ENCODE results near the gene TADA2B. TPM values are rescaled to one million over a fixed set of nuclear protein-coding genes. Genes with fewer than 3 reads are reported as not detected.

Gene TADA2B
- total RNA-seq, 2 donors from 2014 or later = 24.0 to 27.2 TPM

GRCh38 chr4:7068279-7068842 lies 25.2 kb downstream of the TADA2B start:
- no peak for DNase-seq
- Histone ChIP-seq H3K27me3 (no peaks in the 10 kb centered on the region), H3K27ac (peak overlapping the region; percentile 77), H3K4me1 (peaks cover 13% of the 10 kb centered on the region), H3K36me3 (no peaks in the 10 kb centered on the region), H3K4me3 (peak overlapping the region; percentile 86), H3K9me3 (no peaks in the 10 kb centered on the region), H3K9ac (ENCODE audit: low read depth in 2 of 2, low read length in 2 of 2) (peak overlapping the region; percentile 75 to 84)
- intact Hi-C loops (cut with DNase I) = no loop called here
- no peak for TF ChIP-seq CTCF (IDR thresholded peaks at IDR 0.05)

GRCh38 chr4:7068883-7069282 lies 25.7 kb downstream of the TADA2B start:
- H3K27me3 ChIP-seq = no peaks in the 10 kb centered on the region
- TF ChIP-seq CTCF (IDR thresholded peaks at IDR 0.05) = no peak
- no peaks in the 10 kb centered on the region for H3K9me3 ChIP-seq
- intact Hi-C loops (cut with DNase I) = no loop called here
- peak overlapping the region; percentile 77 for H3K27ac ChIP-seq
- DNase-seq = no peak
- H3K9ac ChIP-seq (ENCODE audit: low read depth in 2 of 2, low read length in 2 of 2) = peak overlapping the region; percentile 75 to 84
- H3K36me3 ChIP-seq = no peaks in the 10 kb centered on the region
- H3K4me1 ChIP-seq = peaks cover 13% of the 10 kb centered on the region
- H3K4me3 ChIP-seq = peak overlapping the region; percentile 86

- no peaks in the 10 kb centered on the region for H3K9me3 ChIP-seq
- H3K27ac ChIP-seq = no peak overlapping the region
- no peak overlapping the region for H3K9ac ChIP-seq (ENCODE audit: low read depth in 2 of 2, low read length in 2 of 2)
- H3K4me1 ChIP-seq = peaks cover 13% of the 10 kb centered on the region
- TF ChIP-seq CTCF (IDR thresholded peaks at IDR 0.05) = peak; percentile 99
- no peaks in the 10 kb centered on the region for H3K27me3 ChIP-seq
- intact Hi-C loops (cut with DNase I) = loop anchor here (5.0 kb wide), 2 partner anchors 84 to 354 kb away; partner anchors contain the start of gene BLOC1S4
- H3K4me3 ChIP-seq = no peak overlapping the region
- no peaks in the 10 kb centered on the region for H3K36me3 ChIP-seq
- DNase-seq = peak; percentile 92
Measured at GRCh38 chr4:7070729-7071511, 27.7 kb downstream of the TADA2B start.

GRCh38 chr4:7073059-7073458 lies 29.9 kb downstream of the TADA2B start:
- DNase-seq = no peak
- H3K36me3 ChIP-seq = no peaks in the 10 kb centered on the region
- no peaks in the 10 kb centered on the region for H3K9me3 ChIP-seq
- no peak overlapping the region for H3K9ac ChIP-seq (ENCODE audit: low read depth in 2 of 2, low read length in 2 of 2)
- TF ChIP-seq CTCF (IDR thresholded peaks at IDR 0.05) = no peak
- peaks cover 4% of the 10 kb centered on the region for H3K4me1 ChIP-seq
- H3K27me3 ChIP-seq = no peaks in the 10 kb centered on the region
- intact Hi-C loops (cut with DNase I) = loop anchor here (2.0 to 5.0 kb wide), 3 partner anchors 86 to 356 kb away; partner anchors contain the start of gene BLOC1S4
- no peak overlapping the region for H3K27ac ChIP-seq
- H3K4me3 ChIP-seq = no peak overlapping the region

- Histone ChIP-seq H3K4me1 (peaks cover 3% of the 10 kb centered on the region), H3K27ac (no peak overlapping the region), H3K4me3 (no peak overlapping the region), H3K9ac (ENCODE audit: low read depth in 2 of 2, low read length in 2 of 2) (no peak overlapping the region), H3K36me3 (no peaks in the 10 kb centered on the region), H3K9me3 (no peaks in the 10 kb centered on the region), H3K27me3 (no peaks in the 10 kb centered on the region)
- intact Hi-C loops (cut with DNase I) = loop anchor here (2.0 to 5.0 kb wide), 3 partner anchors 86 to 356 kb away; partner anchors contain the start of gene BLOC1S4
- TF ChIP-seq CTCF (IDR thresholded peaks at IDR 0.05) = no peak
- DNase-seq = peak; percentile 47
Measured at GRCh38 chr4:7073526-7074390, 30.6 kb downstream of the TADA2B start.
